ENCODE data around the gene MTMR3.
A peak's percentile ranks its signal among the peaks of the same experiment; 100 is the strongest.

MTMR3 gene

GRCh38 chr22:30000566-30000965 is 117.6 kb downstream of the MTMR3 start:
- no peak for DNase-seq (ENCODE audit: low read depth)
- no peak overlapping the region for H3K4me3 ChIP-seq (ENCODE audit: low read length)
- TF ChIP-seq CTCF (conservative IDR thresholded peaks at IDR 0.05; ENCODE audit: low read depth, low read length) = no peak

- TF ChIP-seq CTCF (conservative IDR thresholded peaks at IDR 0.05; ENCODE audit: low read depth, low read length) = no peak
- no peak overlapping the region for H3K4me3 ChIP-seq (ENCODE audit: low read length)
- no peak for DNase-seq (ENCODE audit: low read depth)
Observed at GRCh38 chr22:30001459-30001858, 118.5 kb downstream of the MTMR3 start.

- no peak overlapping the region for H3K4me3 ChIP-seq (ENCODE audit: low read length)
- DNase-seq (ENCODE audit: low read depth) = no peak
- no peak for TF ChIP-seq CTCF (conservative IDR thresholded peaks at IDR 0.05; ENCODE audit: low read depth, low read length)
Observed at GRCh38 chr22:30002861-30003486, 120.0 kb downstream of the MTMR3 start.

- TF ChIP-seq CTCF (conservative IDR thresholded peaks at IDR 0.05; ENCODE audit: low read depth, low read length) = no peak
- no peak for DNase-seq (ENCODE audit: low read depth)
Observed at GRCh38 chr22:30004101-30004500, 121.1 kb downstream of the MTMR3 start.

GRCh38 chr22:30004694-30005093 is 121.7 kb downstream of the MTMR3 start:
- TF ChIP-seq CTCF (conservative IDR thresholded peaks at IDR 0.05; ENCODE audit: low read depth, low read length) = no peak
- no peak overlapping the region for H3K4me3 ChIP-seq (ENCODE audit: low read length)
- DNase-seq (ENCODE audit: low read depth) = no peak

More at GRCh38 chr22:30004101-30004500, 121.1 kb downstream of the MTMR3 start:
- H3K4me3 ChIP-seq (ENCODE audit: low read length) = no peak overlapping the region

- H3K4me3 ChIP-seq (ENCODE audit: low read length) = no peak overlapping the region
- peak; percentile 15 for DNase-seq (ENCODE audit: low read depth)
- peak; percentile 99 for TF ChIP-seq CTCF (conservative IDR thresholded peaks at IDR 0.05; ENCODE audit: low read depth, low read length)
Observed at GRCh38 chr22:30005213-30005857, 122.4 kb downstream of the MTMR3 start.

- TF ChIP-seq CTCF (conservative IDR thresholded peaks at IDR 0.05; ENCODE audit: low read depth, low read length) = no peak
- no peak overlapping the region for H3K4me3 ChIP-seq (ENCODE audit: low read length)
- no peak for DNase-seq (ENCODE audit: low read depth)
Observed at GRCh38 chr22:30007361-30007760, 124.4 kb downstream of the MTMR3 start.

Measured in retinal pigment epithelial cell (primary cell).